ENCODE measurements around the gene HSD17B7.

Gene HSD17B7

GRCh38 chr1:162857850-162858249 is 67.3 kb downstream of the HSD17B7 start (continued):
- TF ChIP-seq PATZ1 (CRISPR knock-in tag; IDR thresholded peaks at IDR 0.05; ENCODE audit: borderline replicate concordance) = no peak
- TF ChIP-seq CSDC2 (CRISPR knock-in tag; IDR thresholded peaks at IDR 0.05) = no peak
- no peak for TF ChIP-seq ZFP3 (CRISPR knock-in tag; IDR thresholded peaks at IDR 0.05)
- no peak for TF ChIP-seq TSHZ2 (CRISPR knock-in tag; IDR thresholded peaks at IDR 0.05)
- TF ChIP-seq ZFP30 (CRISPR knock-in tag; IDR thresholded peaks at IDR 0.05) = no peak
- no peak for TF ChIP-seq RARB (CRISPR knock-in tag; IDR thresholded peaks at IDR 0.05)
- TF ChIP-seq ISL1 (CRISPR knock-in tag; IDR thresholded peaks at IDR 0.05) = no peak

GRCh38 chr1:162859191-162859590 is 68.7 kb downstream of the HSD17B7 start:
- ATAC-seq = no peak

More at GRCh38 chr1:162859191-162859590, 68.7 kb downstream of the HSD17B7 start:
- TF ChIP-seq ZFP3 (CRISPR knock-in tag; IDR thresholded peaks at IDR 0.05) = no peak
- no peak for TF ChIP-seq PPARA (CRISPR knock-in tag; IDR thresholded peaks at IDR 0.05; ENCODE audit: borderline replicate concordance)
- TF ChIP-seq CREB5 (CRISPR knock-in tag; IDR thresholded peaks at IDR 0.05; ENCODE audit: low read depth) = no peak
- TF ChIP-seq ISL1 (CRISPR knock-in tag; IDR thresholded peaks at IDR 0.05) = no peak
- TF ChIP-seq PATZ1 (CRISPR knock-in tag; IDR thresholded peaks at IDR 0.05; ENCODE audit: borderline replicate concordance) = no peak
- TF ChIP-seq RARB (CRISPR knock-in tag; IDR thresholded peaks at IDR 0.05) = no peak
- no peak for TF ChIP-seq ZC3H10 (CRISPR knock-in tag; IDR thresholded peaks at IDR 0.05)
- no peak for TF ChIP-seq POU6F1 (CRISPR knock-in tag; IDR thresholded peaks at IDR 0.05; ENCODE audit: borderline replicate concordance, low read depth)
- TF ChIP-seq GLIS3 (CRISPR knock-in tag; IDR thresholded peaks at IDR 0.05) = no peak
- TF ChIP-seq CSDC2 (CRISPR knock-in tag; IDR thresholded peaks at IDR 0.05) = no peak
- no peak for TF ChIP-seq TCF4 (CRISPR knock-in tag; IDR thresholded peaks at IDR 0.05; ENCODE audit: borderline replicate concordance)
- TF ChIP-seq TSHZ2 (CRISPR knock-in tag; IDR thresholded peaks at IDR 0.05) = no peak
- no peak for TF ChIP-seq OSR1 (CRISPR knock-in tag; IDR thresholded peaks at IDR 0.05)
- no peak for TF ChIP-seq BACH2 (CRISPR knock-in tag; IDR thresholded peaks at IDR 0.05; ENCODE audit: borderline replicate concordance)
- no peak for TF ChIP-seq ZNF70 (CRISPR knock-in tag; IDR thresholded peaks at IDR 0.05)
- TF ChIP-seq ESRRG (CRISPR knock-in tag; IDR thresholded peaks at IDR 0.05) = no peak
- no peak for TF ChIP-seq CSRNP3 (CRISPR knock-in tag; IDR thresholded peaks at IDR 0.05)
- no peak for TF ChIP-seq ZNF8 (CRISPR knock-in tag; IDR thresholded peaks at IDR 0.05)
- no peak for TF ChIP-seq ARNTL (CRISPR knock-in tag; IDR thresholded peaks at IDR 0.05; ENCODE audit: borderline replicate concordance, low read depth)
- no peak for TF ChIP-seq ZFP30 (CRISPR knock-in tag; IDR thresholded peaks at IDR 0.05)

All from SK-N-SH treated with all-trans-retinoic acid at 6 μM for 48 hours (cell line).